Kidney glomerular epithelial cell (primary cell): Measurements from ENCODE around the gene GNB1.

Experiments used
- DNase-seq: peaks from one replicate; lab custom pipeline; 2025; lab: John Stamatoyannopoulos, UW

Gene GNB1

DNA sequence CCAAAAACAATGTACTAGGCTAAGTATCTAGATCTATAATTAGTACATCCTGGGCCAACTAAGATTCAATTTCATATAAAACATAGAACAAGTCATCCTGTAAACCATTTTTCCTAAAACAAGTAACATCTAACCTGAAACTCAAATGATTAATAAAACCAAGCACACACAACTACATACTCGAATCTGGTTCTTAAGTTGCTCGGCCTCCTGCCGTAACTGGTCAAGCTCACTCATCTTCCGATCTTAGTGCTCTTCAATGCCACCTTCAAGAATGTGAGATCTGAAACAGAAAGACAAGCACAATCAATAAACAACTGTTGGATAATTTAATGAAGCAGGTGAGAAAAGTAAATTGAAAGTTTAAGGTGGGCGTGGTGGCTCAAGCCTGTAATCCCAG is 65.7 kb downstream of the GNB1 start:
- no peak for DNase-seq

DNA sequence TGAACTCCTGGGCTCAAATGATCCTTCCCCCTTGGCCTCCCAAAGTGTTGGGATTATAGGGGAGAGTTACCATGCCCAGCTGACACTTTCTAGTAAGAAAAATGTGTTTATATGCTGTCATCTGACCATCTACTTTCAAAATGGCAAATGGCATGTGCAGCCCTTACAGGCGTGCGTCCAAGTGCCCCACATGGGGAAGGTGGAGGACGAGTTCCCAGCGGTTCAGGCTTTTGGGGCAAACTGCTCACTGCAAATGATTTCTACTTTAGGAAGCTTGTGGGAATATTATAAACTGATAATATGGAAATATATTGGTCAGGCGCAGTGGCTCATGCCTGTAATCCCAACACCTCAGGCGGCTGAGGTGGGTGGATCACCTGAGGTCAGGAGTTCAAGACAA is 71.1 kb downstream of the GNB1 start:
- no peak for DNase-seq

DNA sequence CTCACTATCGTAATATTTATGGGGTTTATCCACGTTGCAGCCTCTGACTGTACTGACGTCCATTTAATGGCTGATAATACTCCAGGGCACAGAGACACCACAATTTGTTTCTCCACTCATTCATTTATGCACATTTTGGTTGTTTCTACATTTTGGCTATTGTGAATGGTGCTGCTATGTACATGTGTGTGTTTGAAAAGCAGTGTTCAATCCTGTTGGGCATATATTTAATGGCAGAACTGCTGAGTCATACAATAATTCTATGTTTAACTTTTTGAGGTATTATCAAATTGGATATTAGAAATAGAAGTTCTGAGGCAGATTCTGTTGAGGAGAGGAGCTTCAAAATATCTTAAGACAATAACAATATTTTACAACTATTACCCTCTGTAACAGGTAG is 73.7 kb downstream of the GNB1 start:
- no peak for DNase-seq

DNA sequence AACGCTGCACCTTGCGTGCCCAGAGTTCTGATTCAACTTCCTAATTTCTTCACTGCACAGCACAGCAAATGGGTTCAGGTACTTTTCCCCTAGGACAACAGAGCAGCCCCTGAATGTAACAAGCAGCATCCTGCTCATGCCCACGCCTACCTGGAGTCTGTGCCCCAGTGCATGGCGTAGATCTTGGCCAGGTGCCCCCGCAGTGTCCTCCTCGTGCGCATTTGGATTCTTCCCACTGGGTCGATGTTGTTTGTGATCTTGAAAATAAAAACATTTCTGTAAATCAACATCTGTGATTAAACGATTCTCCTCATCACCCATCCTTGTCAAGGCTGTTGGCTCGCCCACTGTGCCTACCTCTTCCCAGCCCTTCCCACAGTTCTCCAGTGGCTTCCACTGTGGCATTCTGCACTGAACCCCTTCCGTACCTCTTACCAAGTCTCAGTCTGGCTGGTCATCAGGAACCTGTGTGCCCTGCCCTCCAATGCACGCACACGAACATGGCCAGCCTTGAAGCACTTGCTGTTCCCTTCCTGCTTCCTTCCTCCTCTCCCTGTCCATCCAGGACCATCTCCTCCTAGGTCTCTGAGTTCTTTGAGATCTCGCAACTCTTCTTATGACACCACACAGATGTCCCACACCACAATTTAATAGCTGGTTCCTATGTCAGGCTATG is 75.1 kb downstream of the GNB1 start:
- DNase-seq, result no peak

GRCh38 chr1:1809489-1809888 is 81.4 kb downstream of the GNB1 start:
- DNase-seq, result no peak

GRCh38 chr1:1808206-1808605 is 82.7 kb downstream of the GNB1 start:
- DNase-seq, result no peak

DNA sequence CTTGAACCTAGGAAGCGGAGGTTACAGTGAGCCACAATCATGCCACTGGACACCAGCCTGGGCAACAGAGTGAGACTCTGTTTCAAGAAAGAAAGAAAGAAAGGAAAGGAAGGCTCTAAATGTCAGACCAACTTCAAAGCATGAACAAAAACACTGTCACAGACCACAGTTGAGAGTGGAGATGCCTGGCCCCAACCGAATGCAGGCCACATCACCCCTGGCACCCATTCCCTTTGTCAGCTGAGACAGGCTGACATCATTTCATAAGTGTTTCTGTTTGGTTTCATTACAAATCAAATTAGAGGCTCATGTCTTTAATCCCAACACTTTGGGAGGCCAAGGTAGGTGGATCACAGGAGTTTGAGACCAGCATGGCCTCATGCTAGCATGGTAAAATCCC is 84.0 kb downstream of the GNB1 start:
- DNase-seq, result no peak

- no peak for DNase-seq
Measured at GRCh38 chr1:1804301-1804700, 86.6 kb downstream of the GNB1 start.

GRCh38 chr1:1802871-1803270 is 88.0 kb downstream of the GNB1 start:
- DNase-seq, result no peak

- no peak for DNase-seq
Measured at GRCh38 chr1:1799716-1800115, 91.2 kb downstream of the GNB1 start.

- DNase-seq, result no peak
Measured at GRCh38 chr1:1797731-1798341, 93.1 kb downstream of the GNB1 start.

GRCh38 chr1:1796466-1796865 is 94.4 kb downstream of the GNB1 start:
- DNase-seq, result no peak

- no peak for DNase-seq
Measured at GRCh38 chr1:1794999-1795398, 95.9 kb downstream of the GNB1 start.

DNA sequence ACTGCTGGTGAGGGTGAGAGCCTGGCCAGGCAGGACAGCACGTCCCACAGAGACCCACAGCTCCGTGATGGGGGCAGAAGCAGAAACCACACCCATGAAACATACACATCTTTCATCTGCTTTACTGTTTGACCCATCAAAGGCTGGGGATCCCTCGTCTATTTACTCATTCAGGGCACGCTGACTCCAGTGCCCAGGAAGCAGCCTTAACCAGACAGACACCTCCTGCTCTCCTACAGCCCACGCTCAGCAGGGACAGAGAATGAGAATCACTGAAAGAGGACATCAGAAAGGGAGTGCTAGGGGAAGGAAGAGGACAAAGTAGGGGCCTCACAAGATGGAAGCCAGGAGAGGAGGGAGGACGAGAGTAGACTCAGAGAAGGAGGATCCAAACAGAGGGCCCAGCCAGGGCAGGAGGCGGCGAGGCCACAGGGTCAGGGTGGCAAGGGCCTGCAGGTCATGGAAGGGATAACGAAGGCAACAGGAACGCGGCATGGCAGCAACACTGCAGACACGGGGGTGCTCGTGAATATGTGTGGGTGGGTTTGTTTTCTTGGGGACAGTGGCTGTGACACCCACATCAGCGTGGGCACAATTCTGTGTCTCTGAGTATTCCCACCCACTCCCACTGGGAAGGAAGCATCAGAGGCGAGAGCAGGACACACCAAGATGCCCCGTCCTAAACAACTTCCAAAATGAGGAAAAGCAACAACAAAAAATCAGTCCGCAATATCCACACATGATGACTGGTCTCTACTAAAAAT is 97.2 kb downstream of the GNB1 start:
- DNase-seq, result no peak

- DNase-seq, result no peak
Measured at GRCh38 chr1:1788646-1789431, 102.0 kb downstream of the GNB1 start.

DNA sequence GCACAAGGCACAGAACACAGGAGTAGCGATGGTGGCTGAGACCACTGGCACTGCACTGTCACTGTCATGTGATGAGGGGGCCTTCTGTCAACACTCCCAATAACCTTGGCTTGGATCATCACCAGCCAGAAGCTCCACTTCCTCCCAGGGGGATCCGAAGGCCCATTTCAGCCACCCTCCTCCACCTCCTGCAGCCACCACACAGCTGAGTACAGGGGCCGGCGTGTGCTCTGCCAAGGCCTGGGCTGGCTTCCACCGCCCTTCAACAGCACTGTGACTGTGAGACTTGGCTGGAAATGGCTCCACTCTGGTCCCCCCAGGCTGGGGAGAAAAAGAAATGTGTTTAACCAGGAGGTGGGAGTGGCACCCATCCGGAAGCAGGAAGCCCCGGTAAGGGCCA is 102.8 kb downstream of the GNB1 start:
- no peak for DNase-seq

DNA sequence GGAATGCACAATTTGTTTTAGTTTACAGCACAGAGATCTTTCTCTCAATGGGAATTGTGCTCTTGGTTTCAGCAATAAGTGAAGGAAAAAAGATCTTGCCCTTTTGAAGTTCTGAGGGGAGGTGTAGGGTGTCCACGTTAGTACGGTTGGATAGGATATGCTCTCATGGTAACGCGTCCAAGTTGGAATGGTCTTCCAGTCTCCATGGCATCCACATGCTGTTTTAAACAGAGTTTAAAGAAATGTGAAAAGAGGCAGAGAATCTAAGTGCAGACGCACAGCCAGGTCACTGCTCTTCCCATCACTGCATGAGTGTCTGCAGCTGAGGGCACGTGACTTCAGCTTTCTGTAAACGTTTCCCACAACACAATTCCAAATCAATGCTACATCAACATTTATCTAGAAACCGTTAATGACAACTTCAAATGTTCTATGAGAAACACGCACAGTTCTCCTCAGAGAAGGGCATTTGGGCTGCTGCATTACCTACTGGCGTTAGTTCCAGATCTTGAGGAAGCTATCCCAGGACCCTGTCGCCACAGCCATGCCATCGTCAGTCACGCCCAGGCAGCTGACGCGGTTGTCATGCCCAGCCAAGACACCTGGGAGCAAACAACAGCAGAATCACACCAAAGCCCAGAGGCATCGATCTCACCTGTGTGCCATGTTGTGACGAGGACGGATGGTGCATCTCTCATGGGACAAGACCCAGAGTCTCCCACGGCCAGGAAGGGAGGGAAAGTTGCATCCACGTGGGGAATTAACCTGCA is 103.9 kb downstream of the GNB1 start:
- DNase-seq, result no peak

DNA sequence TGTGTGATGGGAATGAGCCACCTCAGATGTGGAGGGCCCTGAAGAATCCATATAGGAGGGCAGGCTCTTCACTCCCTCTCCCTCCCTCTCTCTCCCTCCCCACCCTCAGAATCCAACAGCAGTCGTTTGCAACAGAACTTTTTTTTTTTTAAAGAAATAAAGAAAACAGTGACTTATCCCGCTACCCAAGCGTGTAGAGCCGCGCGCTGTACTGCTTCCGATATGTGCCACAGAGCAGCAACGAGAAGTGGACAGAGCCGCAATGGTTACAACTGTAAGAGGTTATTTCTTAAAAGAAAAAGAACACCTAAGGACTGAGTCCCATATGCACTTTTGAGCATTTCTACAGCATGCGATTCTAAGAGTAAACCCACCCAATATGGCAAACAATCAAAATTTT is 105.2 kb downstream of the GNB1 start:
- no peak for DNase-seq

- DNase-seq, result no peak
Measured at GRCh38 chr1:1784933-1785332, 106.0 kb downstream of the GNB1 start.

- DNase-seq, result no peak
Measured at GRCh38 chr1:1783320-1783719, 107.6 kb downstream of the GNB1 start.

- no peak for DNase-seq
Measured at GRCh38 chr1:1782399-1783221, 108.3 kb downstream of the GNB1 start.
